Liver (tissue), 9 donors: Measurements from ENCODE around the gene WNT10A. TPM values are rescaled to one million over a fixed set of nuclear protein-coding genes. Genes with fewer than 3 reads are reported as not detected.

Source experiments
- DNase-seq: peaks from one replicate; pipeline ENCODE4 v3.0.0-alpha.2; 2017; ENCODE audit warnings: low spot score
- H3K27ac ChIP-seq, 2 donors: one replicate each; pipeline ENCODE4 v1.7.0; 2013; ENCODE audit warnings: inconsistent platforms in 2 of 2, low read length in 2 of 2, control low read depth in 1 of 2, low read depth in 1 of 2, mild to moderate bottlenecking in 1 of 2
- H3K27me3 ChIP-seq, 4 donors: one replicate each; pipeline versions ENCODE4 v1.6.1 to v1.7.0; 2013; ENCODE audit warnings: low read length in 3 of 4, inconsistent platforms in 1 of 4, mild to moderate bottlenecking in 1 of 4, moderate library complexity in 1 of 4; ENCODE audit not compliant: control insufficient read depth in 4 of 4, insufficient read depth in 4 of 4
- H3K36me3 ChIP-seq, 4 donors: one replicate each; pipeline versions ENCODE4 v1.6.1 to v1.7.0; 2013; ENCODE audit warnings: low read length in 3 of 4, mild to moderate bottlenecking in 3 of 4, low read depth in 1 of 4, moderate library complexity in 1 of 4; ENCODE audit not compliant: control insufficient read depth in 4 of 4, insufficient read depth in 3 of 4
- H3K4me1 ChIP-seq, 4 donors: one replicate each; pipeline versions ENCODE4 v1.6.1 to v1.7.0; 2013; ENCODE audit warnings: low read length in 3 of 4, mild to moderate bottlenecking in 3 of 4, moderate library complexity in 1 of 4; ENCODE audit not compliant: control insufficient read depth in 4 of 4, insufficient read depth in 4 of 4
- H3K4me3 ChIP-seq, 3 donors: one replicate each; pipeline versions ENCODE4 v1.6.1 to v1.7.0; 2013; ENCODE audit warnings: low read length in 3 of 3, control low read depth in 1 of 3, low read depth in 1 of 3, mild to moderate bottlenecking in 1 of 3
- H3K9ac ChIP-seq, 2 donors: one replicate each; pipeline ENCODE4 v1.7.0; 2013; ENCODE audit warnings: low read length in 2 of 2, mild to moderate bottlenecking in 2 of 2, moderate library complexity in 2 of 2, control low read depth in 1 of 2, low read depth in 1 of 2
- H3K9me3 ChIP-seq, 4 donors: one replicate each; pipeline versions ENCODE4 v1.6.1 to v1.7.0; 2013; ENCODE audit warnings: low read length in 3 of 4; ENCODE audit not compliant: control insufficient read depth in 4 of 4
- EGR1 ChIP-seq, 2 donors: IDR thresholded peaks; 2 replicates each; pipeline ENCODE4 v1.6.1; 2016 to 2018; ENCODE audit warnings: antibody characterized with exemption in 2 of 2, low read depth in 2 of 2
- FOXA1 ChIP-seq: IDR thresholded peaks from 2 replicates; pipeline ENCODE4 v1.6.1; 2016; ENCODE audit warnings: antibody characterized with exemption
- FOXA2 ChIP-seq: IDR thresholded peaks from 2 replicates; pipeline ENCODE4 v1.6.1; 2016; ENCODE audit warnings: antibody characterized with exemption
- GABPA ChIP-seq, 2 donors: IDR thresholded peaks in 1 of 2; conservative IDR thresholded peaks in 1 of 2; 2 replicates each; pipeline ENCODE4 v1.6.1; 2016; ENCODE audit warnings: antibody characterized with exemption in 2 of 2, mild to moderate bottlenecking in 1 of 2, moderate library complexity in 1 of 2
- HNF4A ChIP-seq, 2 donors: conservative IDR thresholded peaks; 2 replicates each; pipeline ENCODE4 v1.6.1; 2016; ENCODE audit warnings: antibody characterized with exemption in 2 of 2, mild to moderate bottlenecking in 2 of 2
- HNF4G ChIP-seq: IDR thresholded peaks from 2 replicates; pipeline ENCODE4 v1.6.1; 2016; ENCODE audit warnings: antibody characterized with exemption
- JUND ChIP-seq, 2 donors: IDR thresholded peaks; 2 replicates each; pipeline ENCODE4 v1.6.1; 2016; ENCODE audit warnings: antibody characterized with exemption in 2 of 2
- NR2F2 ChIP-seq: IDR thresholded peaks from 2 replicates; pipeline ENCODE4 v1.6.1; 2016; ENCODE audit warnings: antibody characterized with exemption
- RAD21 ChIP-seq, 2 donors: IDR thresholded peaks; 2 replicates each; pipeline ENCODE4 v1.6.1; 2016; ENCODE audit warnings: antibody characterized with exemption in 2 of 2, mild to moderate bottlenecking in 2 of 2
- RXRA ChIP-seq, 2 donors: IDR thresholded peaks; 2 replicates each; pipeline ENCODE4 v1.6.1; 2017 to 2018; ENCODE audit warnings: antibody characterized with exemption in 2 of 2, mild to moderate bottlenecking in 1 of 2
- SP1 ChIP-seq: IDR thresholded peaks from 2 replicates; pipeline ENCODE4 v1.6.1; 2018; ENCODE audit warnings: antibody characterized with exemption, mild to moderate bottlenecking
- TAF1 ChIP-seq: conservative IDR thresholded peaks from 2 replicates; pipeline ENCODE4 v1.6.1; 2016; ENCODE audit warnings: antibody characterized with exemption, mild to moderate bottlenecking
- YY1 ChIP-seq: IDR thresholded peaks from 2 replicates; pipeline ENCODE4 v1.6.1; 2016; ENCODE audit warnings: antibody characterized with exemption, mild to moderate bottlenecking
- WGBS: extraction: QIAGEN DNeasy Blood & Tissue Kit; methylation state at CpG from one replicate; pipeline ENCODE4 v1.1.7; 2013; 5-methylcytosine and 5-hydroxymethylcytosine counted together
- polyA plus RNA-seq, 2 donors: library from polyadenylated mRNA; stranded (reverse) in 1 of 2; unstranded in 1 of 2; fragments of 200-250 nt in 1 of 2; fragments of >200 nt in 1 of 2; fragmentation: Nextera tagmentation in 1 of 2; extraction: Ambion mirVana in 1 of 2; gene quantifications; one replicate each; pipeline versions ENCODE4 v1.2.1 to v1.2.3, GENCODE V29; 2013 to 2015
- total RNA-seq, 2 donors: library from RNA; depleted of rRNA; stranded (reverse); fragments of >200 nt; gene quantifications; one replicate each; pipeline ENCODE4 v1.2.3, GENCODE V29; 2014
- TF ChIP-seq, protein P1 (sequence below): IDR thresholded peaks from 2 replicates; pipeline ENCODE4 v1.6.1; 2016; ENCODE audit warnings: antibody characterized with exemption
- TF ChIP-seq, protein P2 (sequence below): IDR thresholded peaks from 2 replicates; pipeline ENCODE4 v1.6.1; 2016; ENCODE audit warnings: antibody characterized with exemption
- TF ChIP-seq, protein P3 (sequence below): IDR thresholded peaks from 2 replicates; pipeline ENCODE4 v1.6.1; 2016; ENCODE audit warnings: antibody characterized with exemption
- TF ChIP-seq, protein P4 (sequence below): IDR thresholded peaks from 2 replicates; pipeline ENCODE4 v1.6.1; 2016; ENCODE audit warnings: antibody characterized with exemption, mild to moderate bottlenecking
- TF ChIP-seq, protein P5 (sequence below): fragments of 150-350 bp; IDR thresholded peaks from 2 replicates; pipeline ENCODE4 v1.5.1; 2017; ENCODE audit warnings: improper control_type of control experiment, low read depth, low read length; ENCODE audit not compliant: missing input control
- donor health status: healthy.
- donor health status: healthy.
- donor health status: healthy.
- donor health status: healthy.
- donor health status: healthy.

Gene WNT10A
- total and polyA plus RNA-seq, 4 donors: 0.01 to 0.08 (median 0.05) TPM; not detected in 1

DNA sequence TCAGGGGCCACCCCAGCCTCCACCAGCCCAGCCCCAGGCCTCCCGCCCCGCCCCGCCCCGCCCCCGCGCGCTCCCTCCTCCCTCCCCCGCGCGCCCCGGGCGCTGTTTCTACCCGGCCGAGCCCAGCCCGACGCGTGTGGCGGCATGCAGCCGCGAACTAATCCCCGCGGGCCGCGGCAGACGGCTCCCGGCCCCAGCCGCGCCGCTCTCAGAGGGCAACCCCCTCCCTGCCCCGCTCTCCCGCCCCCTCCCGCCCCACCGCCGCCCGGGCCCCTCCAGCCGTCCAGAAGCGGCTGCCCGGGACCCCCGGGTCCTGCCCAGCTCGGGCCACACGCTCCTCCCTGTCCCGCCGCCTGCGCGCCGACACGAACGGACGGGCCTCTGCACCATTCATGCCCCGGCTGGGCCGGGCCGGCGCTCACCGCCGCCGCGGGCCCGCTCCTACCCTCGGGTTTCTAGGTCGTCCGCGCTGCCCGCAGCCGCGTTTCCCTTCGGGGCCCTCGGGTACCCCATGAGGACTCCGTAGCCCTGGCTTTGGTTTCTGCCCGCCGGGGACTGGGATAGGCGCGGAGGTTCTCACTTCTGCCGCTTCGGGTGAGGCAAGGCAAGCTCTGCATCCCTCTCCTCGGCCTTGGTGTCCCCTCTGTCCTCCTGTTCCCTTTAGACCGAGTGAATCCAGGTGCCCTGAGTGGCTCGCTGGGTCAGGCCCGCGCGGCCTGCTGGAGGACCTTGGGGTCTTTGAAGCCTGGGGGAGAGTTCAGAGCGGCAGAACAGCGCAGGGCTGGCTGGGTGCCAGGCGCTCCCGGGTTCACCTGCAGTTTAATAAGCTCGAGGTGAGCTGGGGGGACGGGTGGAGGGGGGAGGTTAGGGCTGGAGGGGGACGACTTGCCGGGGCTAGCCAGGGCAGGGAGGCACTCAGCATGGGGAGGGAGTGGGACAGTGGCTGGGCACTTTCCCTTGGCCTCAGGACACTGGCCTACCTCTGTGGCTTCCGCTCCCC lies 3.1 kb downstream of the WNT10A start (continued):
- TF ChIP-seq, protein P1, sequence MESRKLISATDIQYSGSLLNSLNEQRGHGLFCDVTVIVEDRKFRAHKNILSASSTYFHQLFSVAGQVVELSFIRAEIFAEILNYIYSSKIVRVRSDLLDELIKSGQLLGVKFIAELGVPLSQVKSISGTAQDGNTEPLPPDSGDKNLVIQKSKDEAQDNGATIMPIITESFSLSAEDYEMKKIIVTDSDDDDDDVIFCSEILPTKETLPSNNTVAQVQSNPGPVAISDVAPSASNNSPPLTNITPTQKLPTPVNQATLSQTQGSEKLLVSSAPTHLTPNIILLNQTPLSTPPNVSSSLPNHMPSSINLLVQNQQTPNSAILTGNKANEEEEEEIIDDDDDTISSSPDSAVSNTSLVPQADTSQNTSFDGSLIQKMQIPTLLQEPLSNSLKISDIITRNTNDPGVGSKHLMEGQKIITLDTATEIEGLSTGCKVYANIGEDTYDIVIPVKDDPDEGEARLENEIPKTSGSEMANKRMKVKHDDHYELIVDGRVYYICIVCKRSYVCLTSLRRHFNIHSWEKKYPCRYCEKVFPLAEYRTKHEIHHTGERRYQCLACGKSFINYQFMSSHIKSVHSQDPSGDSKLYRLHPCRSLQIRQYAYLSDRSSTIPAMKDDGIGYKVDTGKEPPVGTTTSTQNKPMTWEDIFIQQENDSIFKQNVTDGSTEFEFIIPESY: no peak
- TF ChIP-seq NR2F2 (no peak), FOXA1 (no peak), FOXA2 (no peak), EGR1 (IDR thresholded peaks at IDR 0.05; ENCODE audit: low read depth in 2 of 2) (no peak)
- TF ChIP-seq, protein P2, sequence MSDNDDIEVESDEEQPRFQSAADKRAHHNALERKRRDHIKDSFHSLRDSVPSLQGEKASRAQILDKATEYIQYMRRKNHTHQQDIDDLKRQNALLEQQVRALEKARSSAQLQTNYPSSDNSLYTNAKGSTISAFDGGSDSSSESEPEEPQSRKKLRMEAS: no peak

DNA sequence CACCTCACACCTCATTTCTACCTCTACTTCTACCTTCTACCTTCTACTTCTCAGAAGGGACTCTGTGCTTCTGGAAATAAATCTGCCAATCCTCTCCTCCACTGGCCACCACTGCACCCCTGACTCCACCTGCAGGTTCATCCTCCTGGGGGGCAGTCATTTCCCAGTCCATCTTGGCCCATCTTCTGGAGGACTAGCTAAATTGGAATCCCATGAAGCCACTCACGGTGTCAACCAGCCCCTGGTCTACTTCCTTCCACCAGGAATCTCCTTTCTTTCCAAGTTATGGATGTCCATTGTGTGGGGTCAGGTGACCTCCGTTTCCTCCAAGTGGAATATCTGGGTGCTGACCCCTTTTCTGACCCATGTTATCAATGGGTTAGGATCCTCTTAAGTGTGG lies 3.9 kb downstream of the WNT10A start:
- Histone ChIP-seq H3K27me3 (peaks cover 0 to 20% (median 10%) of the 10 kb centered on the region in 4 donors), H3K4me3 (no peak overlapping the region), H3K36me3 (no peaks in the 10 kb centered on the region), H3K27ac (no peak overlapping the region), H3K9ac (no peak overlapping the region), H3K9me3 (no peaks in the 10 kb centered on the region), H3K4me1 (peaks cover 3 to 13% (median 10%) of the 10 kb centered on the region in 4 donors)
- TF ChIP-seq, protein P3, sequence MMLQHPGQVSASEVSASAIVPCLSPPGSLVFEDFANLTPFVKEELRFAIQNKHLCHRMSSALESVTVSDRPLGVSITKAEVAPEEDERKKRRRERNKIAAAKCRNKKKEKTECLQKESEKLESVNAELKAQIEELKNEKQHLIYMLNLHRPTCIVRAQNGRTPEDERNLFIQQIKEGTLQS: no peak
- TF ChIP-seq, protein P2: no peak
- TF ChIP-seq FOXA2: no peak
- TF ChIP-seq JUND (IDR thresholded peaks at IDR 0.05): no peak
- TF ChIP-seq, protein P4, sequence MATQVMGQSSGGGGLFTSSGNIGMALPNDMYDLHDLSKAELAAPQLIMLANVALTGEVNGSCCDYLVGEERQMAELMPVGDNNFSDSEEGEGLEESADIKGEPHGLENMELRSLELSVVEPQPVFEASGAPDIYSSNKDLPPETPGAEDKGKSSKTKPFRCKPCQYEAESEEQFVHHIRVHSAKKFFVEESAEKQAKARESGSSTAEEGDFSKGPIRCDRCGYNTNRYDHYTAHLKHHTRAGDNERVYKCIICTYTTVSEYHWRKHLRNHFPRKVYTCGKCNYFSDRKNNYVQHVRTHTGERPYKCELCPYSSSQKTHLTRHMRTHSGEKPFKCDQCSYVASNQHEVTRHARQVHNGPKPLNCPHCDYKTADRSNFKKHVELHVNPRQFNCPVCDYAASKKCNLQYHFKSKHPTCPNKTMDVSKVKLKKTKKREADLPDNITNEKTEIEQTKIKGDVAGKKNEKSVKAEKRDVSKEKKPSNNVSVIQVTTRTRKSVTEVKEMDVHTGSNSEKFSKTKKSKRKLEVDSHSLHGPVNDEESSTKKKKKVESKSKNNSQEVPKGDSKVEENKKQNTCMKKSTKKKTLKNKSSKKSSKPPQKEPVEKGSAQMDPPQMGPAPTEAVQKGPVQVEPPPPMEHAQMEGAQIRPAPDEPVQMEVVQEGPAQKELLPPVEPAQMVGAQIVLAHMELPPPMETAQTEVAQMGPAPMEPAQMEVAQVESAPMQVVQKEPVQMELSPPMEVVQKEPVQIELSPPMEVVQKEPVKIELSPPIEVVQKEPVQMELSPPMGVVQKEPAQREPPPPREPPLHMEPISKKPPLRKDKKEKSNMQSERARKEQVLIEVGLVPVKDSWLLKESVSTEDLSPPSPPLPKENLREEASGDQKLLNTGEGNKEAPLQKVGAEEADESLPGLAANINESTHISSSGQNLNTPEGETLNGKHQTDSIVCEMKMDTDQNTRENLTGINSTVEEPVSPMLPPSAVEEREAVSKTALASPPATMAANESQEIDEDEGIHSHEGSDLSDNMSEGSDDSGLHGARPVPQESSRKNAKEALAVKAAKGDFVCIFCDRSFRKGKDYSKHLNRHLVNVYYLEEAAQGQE: no peak
- no peak for TF ChIP-seq GABPA (IDR thresholded peaks at IDR 0.05 in 1 of 2, conservative IDR thresholded peaks at IDR 0.05 in 1 of 2)
- TF ChIP-seq FOXA1: no peak
- TF ChIP-seq, protein P1: no peak
- no peak for TF ChIP-seq RXRA (IDR thresholded peaks at IDR 0.05)
- no peak for TF ChIP-seq NR2F2
- no peak for TF ChIP-seq HNF4G
- TF ChIP-seq SP1: no peak
- TF ChIP-seq, protein P5, sequence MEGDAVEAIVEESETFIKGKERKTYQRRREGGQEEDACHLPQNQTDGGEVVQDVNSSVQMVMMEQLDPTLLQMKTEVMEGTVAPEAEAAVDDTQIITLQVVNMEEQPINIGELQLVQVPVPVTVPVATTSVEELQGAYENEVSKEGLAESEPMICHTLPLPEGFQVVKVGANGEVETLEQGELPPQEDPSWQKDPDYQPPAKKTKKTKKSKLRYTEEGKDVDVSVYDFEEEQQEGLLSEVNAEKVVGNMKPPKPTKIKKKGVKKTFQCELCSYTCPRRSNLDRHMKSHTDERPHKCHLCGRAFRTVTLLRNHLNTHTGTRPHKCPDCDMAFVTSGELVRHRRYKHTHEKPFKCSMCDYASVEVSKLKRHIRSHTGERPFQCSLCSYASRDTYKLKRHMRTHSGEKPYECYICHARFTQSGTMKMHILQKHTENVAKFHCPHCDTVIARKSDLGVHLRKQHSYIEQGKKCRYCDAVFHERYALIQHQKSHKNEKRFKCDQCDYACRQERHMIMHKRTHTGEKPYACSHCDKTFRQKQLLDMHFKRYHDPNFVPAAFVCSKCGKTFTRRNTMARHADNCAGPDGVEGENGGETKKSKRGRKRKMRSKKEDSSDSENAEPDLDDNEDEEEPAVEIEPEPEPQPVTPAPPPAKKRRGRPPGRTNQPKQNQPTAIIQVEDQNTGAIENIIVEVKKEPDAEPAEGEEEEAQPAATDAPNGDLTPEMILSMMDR: no peak
- no peak for TF ChIP-seq EGR1 (IDR thresholded peaks at IDR 0.05; ENCODE audit: low read depth in 2 of 2)
- no peak for TF ChIP-seq RAD21 (IDR thresholded peaks at IDR 0.05)
- no peak for TF ChIP-seq YY1
- TF ChIP-seq HNF4A (conservative IDR thresholded peaks at IDR 0.05): no peak
- no peak for TF ChIP-seq TAF1
- WGBS: 93% methylated on average over 2 of the region's 2 CpGs
- no peak for DNase-seq
